ENCODE measurements around the gene GALNTL6.
"Not testable (repeated sequence)": the region's sequence is repeated elsewhere in the genome, so short reads cannot be mapped to it uniquely, and the experiment has no call there.

The GALNTL6 gene

DNA sequence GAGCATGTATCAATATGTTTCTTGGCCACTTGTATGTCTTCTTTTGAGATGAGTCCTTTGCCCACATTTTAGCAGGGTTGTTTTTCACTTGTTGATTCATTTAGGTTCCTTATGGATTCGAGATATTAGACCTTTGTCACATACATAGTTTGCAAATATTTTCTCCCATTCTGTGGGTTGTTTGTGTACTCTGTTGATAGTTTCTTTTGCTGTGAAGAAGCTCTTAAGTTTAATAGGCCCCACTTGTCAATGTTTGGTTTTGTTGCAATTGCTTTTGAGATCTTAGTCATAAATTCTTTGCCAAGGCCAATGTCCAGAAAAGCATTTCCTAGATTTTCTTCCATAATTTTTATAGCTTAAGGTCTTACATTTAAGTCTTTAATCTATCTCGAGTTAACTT lies 1074.8 kb downstream of the GALNTL6 start:
- FAIRE-seq (no peak), DNase-seq (ENCODE audit: insufficient read length, low spot score) (no peak)

GRCh38 chr4:172892300-172892699 lies 1079.1 kb downstream of the GALNTL6 start:
- DNase-seq (ENCODE audit: insufficient read length, low spot score) (no peak), FAIRE-seq (no peak)
- no peak for TF ChIP-seq POLR2A (IDR thresholded peaks at IDR 0.05; ENCODE audit: low read depth, low read length)

More for the DNA sequence above, 1074.8 kb downstream of the GALNTL6 start:
- no peak for TF ChIP-seq POLR2A (IDR thresholded peaks at IDR 0.05; ENCODE audit: low read depth, low read length)

GRCh38 chr4:172895699-172896098 lies 1082.5 kb downstream of the GALNTL6 start:
- DNase-seq (ENCODE audit: insufficient read length, low spot score), result no peak
- no peak for FAIRE-seq
- no peak for TF ChIP-seq POLR2A (IDR thresholded peaks at IDR 0.05; ENCODE audit: low read depth, low read length)

DNA sequence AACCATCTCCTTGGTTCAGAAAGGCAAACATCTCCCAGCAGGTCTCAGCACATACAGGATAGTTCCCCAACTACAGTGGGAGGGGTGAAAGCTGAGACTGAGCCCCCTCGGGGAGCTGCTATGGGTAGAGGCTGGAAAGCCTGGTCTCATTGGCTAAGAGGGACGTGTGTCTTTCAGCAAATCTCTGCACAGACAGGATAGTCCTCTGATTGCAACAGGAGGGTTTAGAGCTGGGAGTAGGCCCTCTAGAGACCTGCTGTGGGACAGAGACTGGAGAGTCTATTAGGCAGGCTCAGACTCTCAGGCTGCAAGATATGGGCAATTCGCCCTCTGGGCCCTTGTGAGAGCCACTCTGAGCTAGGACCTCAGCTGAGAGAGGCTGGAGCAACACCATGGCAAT lies 1083.8 kb downstream of the GALNTL6 start:
- no peak for TF ChIP-seq POLR2A (IDR thresholded peaks at IDR 0.05; ENCODE audit: low read depth, low read length)
- FAIRE-seq (no peak), DNase-seq (ENCODE audit: insufficient read length, low spot score) (no peak)

- DNase-seq (ENCODE audit: insufficient read length, low spot score) (no peak), FAIRE-seq (no peak)
- TF ChIP-seq POLR2A (IDR thresholded peaks at IDR 0.05; ENCODE audit: low read depth, low read length), result no peak
Measured at GRCh38 chr4:172898715-172899114, 1085.5 kb downstream of the GALNTL6 start.

GRCh38 chr4:172899861-172900260 lies 1086.7 kb downstream of the GALNTL6 start:
- no peak for DNase-seq (ENCODE audit: insufficient read length, low spot score)
- FAIRE-seq, result no peak
- no peak for TF ChIP-seq POLR2A (IDR thresholded peaks at IDR 0.05; ENCODE audit: low read depth, low read length)

DNA sequence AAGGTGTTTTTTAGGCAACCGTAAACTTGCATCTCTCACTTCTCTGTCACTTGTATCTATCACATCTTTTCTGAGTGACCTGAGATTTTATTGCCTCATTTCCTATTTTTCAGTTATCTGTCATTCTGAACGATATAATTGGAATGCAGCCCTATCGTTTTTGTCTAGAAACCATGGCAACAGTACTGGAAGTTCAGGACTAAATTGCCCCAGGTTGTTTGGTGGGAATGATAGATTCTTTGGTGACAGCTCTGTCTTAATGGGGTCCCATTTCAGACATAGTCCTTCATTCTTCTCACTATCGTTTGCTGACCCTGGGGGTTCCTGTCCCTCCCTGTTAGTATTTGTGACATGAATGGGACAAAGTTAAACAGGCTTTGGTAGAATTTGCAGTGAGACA lies 1087.7 kb downstream of the GALNTL6 start:
- FAIRE-seq (no peak), DNase-seq (ENCODE audit: insufficient read length, low spot score) (no peak)
- TF ChIP-seq POLR2A (IDR thresholded peaks at IDR 0.05; ENCODE audit: low read depth, low read length), result no peak

DNA sequence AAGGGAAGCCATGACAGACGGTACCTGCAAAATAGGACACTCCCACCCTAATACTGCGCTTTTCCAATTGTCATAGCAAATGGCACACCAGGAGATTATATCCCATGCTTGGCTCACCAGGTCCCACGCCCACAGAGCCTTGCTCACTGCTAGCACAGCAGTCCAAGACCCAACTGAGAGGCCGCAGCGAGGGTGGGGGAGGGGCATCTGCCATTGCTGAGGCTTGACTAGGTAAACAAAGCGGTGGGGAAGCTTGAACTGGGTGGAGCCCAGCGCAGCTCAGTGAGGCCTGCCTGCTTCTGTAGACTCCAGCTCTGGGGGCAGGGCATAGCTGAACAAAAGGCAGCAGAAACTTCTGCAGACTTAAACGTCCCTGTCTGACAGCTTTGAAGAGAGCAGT lies 1099.3 kb downstream of the GALNTL6 start:
- not testable (repeated sequence) for FAIRE-seq; DNase-seq (ENCODE audit: insufficient read length, low spot score)

DNA sequence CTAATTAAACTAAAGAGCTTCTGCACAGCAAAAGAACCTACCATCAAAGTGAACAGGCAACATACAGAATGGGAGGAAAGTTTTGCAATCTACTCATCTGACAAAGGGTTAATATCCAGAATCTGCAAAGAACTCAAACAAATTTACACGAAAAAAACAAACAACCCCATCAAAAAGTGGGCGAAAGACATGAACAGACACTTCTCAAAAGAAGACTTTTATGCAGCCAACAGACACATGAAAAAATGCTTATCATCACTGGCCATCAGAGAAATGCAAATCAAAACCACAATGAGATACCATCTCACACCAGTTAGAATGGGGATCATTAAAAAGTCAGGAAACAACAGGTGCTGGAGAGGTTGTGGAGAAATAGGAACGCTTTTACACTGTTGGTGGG lies 1104.2 kb downstream of the GALNTL6 start:
- DNase-seq (ENCODE audit: insufficient read length, low spot score); FAIRE-seq: not testable (repeated sequence)

- FAIRE-seq (no peak), DNase-seq (ENCODE audit: insufficient read length, low spot score) (no peak)
- no peak for TF ChIP-seq POLR2A (IDR thresholded peaks at IDR 0.05; ENCODE audit: low read depth, low read length)
Measured at GRCh38 chr4:172919269-172919668, 1106.1 kb downstream of the GALNTL6 start.

GRCh38 chr4:172927096-172927814 lies 1114.1 kb downstream of the GALNTL6 start:
- no peak for TF ChIP-seq POLR2A (IDR thresholded peaks at IDR 0.05; ENCODE audit: low read depth, low read length)
- DNase-seq (ENCODE audit: insufficient read length, low spot score), result no peak
- no peak for FAIRE-seq

GRCh38 chr4:172928347-172928746 lies 1115.1 kb downstream of the GALNTL6 start:
- no peak for DNase-seq (ENCODE audit: insufficient read length, low spot score)
- TF ChIP-seq POLR2A (IDR thresholded peaks at IDR 0.05; ENCODE audit: low read depth, low read length), result no peak
- no peak for FAIRE-seq

- no peak for FAIRE-seq
- TF ChIP-seq POLR2A (IDR thresholded peaks at IDR 0.05; ENCODE audit: low read depth, low read length), result no peak
Measured at GRCh38 chr4:172938072-172938829, 1125.0 kb downstream of the GALNTL6 start.

DNA sequence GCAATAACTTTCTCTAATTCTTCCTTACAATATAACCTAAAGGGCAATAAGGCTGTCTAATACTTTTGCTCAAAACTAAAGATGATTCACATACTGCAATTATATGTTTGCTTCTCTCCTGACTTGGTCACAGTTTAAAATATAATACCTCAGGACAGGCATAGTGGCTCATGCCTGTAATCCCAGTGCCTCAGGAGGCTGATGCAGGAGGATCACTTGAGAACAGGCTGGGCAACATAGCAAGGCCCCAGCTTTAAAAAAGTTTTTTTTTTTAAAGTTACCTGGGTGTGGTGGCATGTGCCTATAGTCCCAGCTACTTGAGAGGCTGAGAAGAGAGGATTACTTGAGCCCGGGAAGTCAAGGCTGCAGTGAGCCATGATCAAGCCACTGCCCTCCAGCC lies 1125.7 kb downstream of the GALNTL6 start:
- DNase-seq (ENCODE audit: insufficient read length, low spot score) (no peak), FAIRE-seq (no peak)
- TF ChIP-seq POLR2A (IDR thresholded peaks at IDR 0.05; ENCODE audit: low read depth, low read length), result no peak

More at GRCh38 chr4:172938072-172938829, 1125.0 kb downstream of the GALNTL6 start:
- no peak for DNase-seq (ENCODE audit: insufficient read length, low spot score)

GRCh38 chr4:172942840-172943239 lies 1129.6 kb downstream of the GALNTL6 start:
- FAIRE-seq (no peak), DNase-seq (ENCODE audit: insufficient read length, low spot score) (no peak)
- TF ChIP-seq POLR2A (IDR thresholded peaks at IDR 0.05; ENCODE audit: low read depth, low read length), result no peak

Data from H54 (cell line).